Tibial nerve (tissue), 3 donors: ENCODE data around the gene RBM19.

Experiments used
- POLR2A ChIP-seq, 2 donors: fragments of 450-650 bp; IDR thresholded peaks; one replicate each; pipeline ENCODE4 v1.6.1; 2017; ENCODE audit warnings: antibody characterized with exemption in 2 of 2, mild to moderate bottlenecking in 2 of 2, moderate library complexity in 2 of 2
- TF ChIP-seq, protein P1 (sequence below), 5 experiments: fragments of 200-600 bp in 3 of 5; fragments of 450-650 bp in 2 of 5; sonication (generic) in 3 of 5; IDR thresholded peaks; one replicate each; pipeline ENCODE4 v1.5.1; 2016 to 2019; ENCODE audit warnings: antibody characterized with exemption in 5 of 5, mild to moderate bottlenecking in 3 of 5, moderate library complexity in 2 of 5

DNA sequence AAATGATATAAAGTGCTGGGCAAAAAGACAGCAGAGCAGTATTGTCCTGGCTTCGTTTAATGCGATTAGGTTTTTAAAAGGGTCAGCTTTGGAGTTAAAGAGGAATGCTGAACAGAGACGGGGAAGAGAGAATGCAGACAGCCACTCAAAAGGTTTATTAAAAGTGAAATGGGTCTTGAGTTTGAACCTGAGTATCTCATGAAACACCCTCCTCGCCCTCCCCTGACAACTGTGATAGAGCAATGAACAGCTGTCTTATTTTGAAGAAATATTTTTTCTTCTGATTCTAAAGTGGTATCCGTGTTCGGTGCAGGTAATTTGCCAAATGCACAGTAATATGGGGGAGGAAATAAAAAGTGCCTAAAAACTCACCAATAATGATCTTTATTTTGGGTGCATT lies 73.6 kb downstream of the RBM19 start:
- TF ChIP-seq, protein P1, sequence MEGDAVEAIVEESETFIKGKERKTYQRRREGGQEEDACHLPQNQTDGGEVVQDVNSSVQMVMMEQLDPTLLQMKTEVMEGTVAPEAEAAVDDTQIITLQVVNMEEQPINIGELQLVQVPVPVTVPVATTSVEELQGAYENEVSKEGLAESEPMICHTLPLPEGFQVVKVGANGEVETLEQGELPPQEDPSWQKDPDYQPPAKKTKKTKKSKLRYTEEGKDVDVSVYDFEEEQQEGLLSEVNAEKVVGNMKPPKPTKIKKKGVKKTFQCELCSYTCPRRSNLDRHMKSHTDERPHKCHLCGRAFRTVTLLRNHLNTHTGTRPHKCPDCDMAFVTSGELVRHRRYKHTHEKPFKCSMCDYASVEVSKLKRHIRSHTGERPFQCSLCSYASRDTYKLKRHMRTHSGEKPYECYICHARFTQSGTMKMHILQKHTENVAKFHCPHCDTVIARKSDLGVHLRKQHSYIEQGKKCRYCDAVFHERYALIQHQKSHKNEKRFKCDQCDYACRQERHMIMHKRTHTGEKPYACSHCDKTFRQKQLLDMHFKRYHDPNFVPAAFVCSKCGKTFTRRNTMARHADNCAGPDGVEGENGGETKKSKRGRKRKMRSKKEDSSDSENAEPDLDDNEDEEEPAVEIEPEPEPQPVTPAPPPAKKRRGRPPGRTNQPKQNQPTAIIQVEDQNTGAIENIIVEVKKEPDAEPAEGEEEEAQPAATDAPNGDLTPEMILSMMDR (IDR thresholded peaks at IDR 0.05) = no peak
- no peak for TF ChIP-seq POLR2A (IDR thresholded peaks at IDR 0.05)
